Measurements from ENCODE around the gene PPT2. TPM values are rescaled to one million over a fixed set of nuclear protein-coding genes. Genes with fewer than 3 reads are reported as not detected.
"Not testable (repeated sequence)": the region's sequence is repeated elsewhere in the genome, so short reads cannot be mapped to it uniquely, and the experiment has no call there.

The PPT2 gene
- total and polyA plus RNA-seq, 9 donors: 33.5 to 63.9 (median 43.9) TPM

- WGBS, 3 donors: 78 to 90% (median 85%) methylated on average over 5 of the region's 5 CpGs
- Histone ChIP-seq H3K27me3 (no peaks in the 10 kb centered on the region), H3K4me1 (ENCODE audit: insufficient read depth) (no peaks in the 10 kb centered on the region), H3K4me3 (no peak overlapping the region), H3K27ac (no peak overlapping the region), H3K36me3 (no peaks in the 10 kb centered on the region), H3K9me3 (no peaks in the 10 kb centered on the region)
- TF ChIP-seq CTCF (IDR thresholded peaks at IDR 0.05): no peak
- TF ChIP-seq EP300 (IDR thresholded peaks at IDR 0.05): no peak
- no peak for TF ChIP-seq POLR2A (IDR thresholded peaks at IDR 0.05)
- intact Hi-C loops (cut with DNase I): no loop called here
- no peak for DNase-seq
These were observed 56.3 kb downstream of the PPT2 start for GRCh38 chr6:32210191-32210601.

DNA sequence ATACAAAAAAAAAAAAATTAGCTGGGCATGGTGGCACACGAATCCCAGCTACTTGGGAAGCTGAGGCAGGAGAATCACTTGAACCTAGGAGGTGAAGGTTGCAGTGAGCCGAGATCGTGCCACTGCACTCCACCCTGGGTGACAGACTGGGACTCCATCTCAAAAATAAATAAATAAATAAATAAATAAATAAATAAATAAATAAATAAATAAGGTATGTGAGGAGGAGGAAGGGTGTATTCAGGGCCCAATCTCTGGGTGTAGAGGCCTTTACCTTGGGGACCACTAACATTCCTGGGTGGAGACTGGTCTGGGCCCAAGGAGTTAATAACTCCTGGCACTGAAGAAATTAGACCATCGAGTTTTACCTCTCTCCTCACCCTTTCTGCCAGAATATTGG, 57.5 kb downstream of the PPT2 start:
- intact Hi-C loops (cut with DNase I); H3K9me3 ChIP-seq; H3K36me3 ChIP-seq; H3K27ac ChIP-seq; H3K27me3 ChIP-seq; H3K4me3 ChIP-seq; DNase-seq; H3K4me1 ChIP-seq (ENCODE audit: insufficient read depth): not testable (repeated sequence)
- 77 to 80% (median 77%) methylated on average over 4 of the region's 4 CpGs for WGBS, 3 donors

DNA sequence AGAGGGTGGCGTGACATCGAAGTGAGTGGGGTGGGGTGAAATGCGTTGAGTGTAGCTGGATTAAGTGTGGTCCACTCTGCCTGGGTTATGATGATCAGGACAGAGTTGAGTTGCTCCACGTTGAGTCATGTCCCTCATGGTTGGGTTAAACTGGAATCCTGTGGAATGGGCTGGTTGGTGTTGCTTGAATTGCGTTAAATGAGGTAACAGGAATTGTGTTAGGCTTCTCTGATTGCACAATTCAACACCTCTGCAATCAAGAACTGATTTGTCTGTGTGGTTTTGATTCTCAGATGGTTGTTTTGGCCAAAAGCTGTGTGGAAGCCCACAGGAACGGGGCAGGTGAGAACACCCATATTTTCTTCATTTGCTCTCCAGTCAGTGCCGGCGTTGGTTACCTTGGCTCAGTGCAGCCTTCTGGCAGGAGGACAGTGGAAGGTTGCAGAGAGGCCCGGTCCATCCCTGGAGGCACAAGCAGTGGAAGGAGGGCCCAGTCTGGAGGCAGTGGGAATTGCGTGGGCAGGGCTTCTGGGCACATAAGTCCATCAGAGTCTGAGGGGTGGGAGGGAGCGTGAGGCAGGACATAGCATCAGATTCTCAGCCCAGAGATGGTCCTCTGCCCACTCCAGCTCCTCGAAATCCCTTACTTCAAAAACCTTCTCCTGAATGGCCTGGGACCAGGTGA, 58.3 kb downstream of the PPT2 start:
- no peaks in the 10 kb centered on the region for H3K9me3 ChIP-seq
- no peaks in the 10 kb centered on the region for H3K4me1 ChIP-seq (ENCODE audit: insufficient read depth)
- 80 to 85% (median 81%) methylated on average over 12 of the region's 12 CpGs for WGBS, 3 donors
- intact Hi-C loops (cut with DNase I): no loop called here
- no peak for TF ChIP-seq EP300 (IDR thresholded peaks at IDR 0.05)
- TF ChIP-seq POLR2A (IDR thresholded peaks at IDR 0.05): no peak
- TF ChIP-seq CTCF (IDR thresholded peaks at IDR 0.05): no peak
- no peak overlapping the region for H3K27ac ChIP-seq
- no peaks in the 10 kb centered on the region for H3K27me3 ChIP-seq
- H3K36me3 ChIP-seq: no peaks in the 10 kb centered on the region
- DNase-seq: no peak
- H3K4me3 ChIP-seq: no peak overlapping the region

Small RNAs within 50 kb of the gene (microRNA-seq; reads per million reads assigned to microRNA genes)
- gene MIR6721: 0 to 0.18 (median 0) reads per million in 3 donors
- 0 to 0.32 (median 0) reads per million in 3 donors for gene MIR6833

Small RNAs within 50 kb of the gene (small RNA-seq; reads per million reads assigned to genes)
- gene AL662884.1 (not detected), gene MIR6833 (not detected)

Other genes with a start within 250 kb of the PPT2 start
- gene C2, start 226.4 kb upstream of the PPT2 start, total RNA-seq: 10 to 100 TPM in 4 of 7 donors, 1 to 10 TPM in 3; 1.4 to 23.0 (median 11.4) TPM
- 10 to 100 TPM in 1 of 2 donors, 1 to 10 TPM in 1; 8.6 to 32.6 TPM for gene C2, start 226.4 kb upstream of the PPT2 start, polyA plus RNA-seq
- gene CFB, start 208.0 kb upstream of the PPT2 start, total RNA-seq: 100 to 1,000 TPM in 1 of 7 donors, 10 to 100 TPM in 6; 11.3 to 231 (median 23.8) TPM
- 10 to 100 TPM; 19.1 to 20.4 TPM for gene CFB, start 208.0 kb upstream of the PPT2 start, polyA plus RNA-seq
- gene NELFE, start 195.2 kb upstream of the PPT2 start, total RNA-seq: 10 to 100 TPM; 59.2 to 75.0 (median 65.8) TPM
- 10 to 100 TPM; 54.8 to 84.5 TPM for gene NELFE, start 195.2 kb upstream of the PPT2 start, polyA plus RNA-seq
- 10 to 100 TPM; 37.2 to 59.4 (median 51.5) TPM for gene SKIC2, start 195.0 kb upstream of the PPT2 start, total RNA-seq
- 10 to 100 TPM; 24.6 to 36.3 TPM for gene SKIC2, start 195.0 kb upstream of the PPT2 start, polyA plus RNA-seq
- 10 to 100 TPM; 22.3 to 42.8 (median 26.7) TPM for gene DXO, start 182.0 kb upstream of the PPT2 start, total RNA-seq
- 10 to 100 TPM; 11.7 to 29.3 TPM for gene DXO, start 182.0 kb upstream of the PPT2 start, polyA plus RNA-seq
- gene C4A, start 172.1 kb upstream of the PPT2 start, total RNA-seq: 1,000 to 10,000 TPM in 1 of 7 donors, 100 to 1,000 TPM in 6; 147 to 1,617 (median 248) TPM
- 100 to 1,000 TPM; 114 to 324 TPM for gene C4A, start 172.1 kb upstream of the PPT2 start, polyA plus RNA-seq
- gene C4B, start 139.3 kb upstream of the PPT2 start, total RNA-seq: 1,000 to 10,000 TPM in 1 of 7 donors, 100 to 1,000 TPM in 6; 163 to 1,673 (median 271) TPM
- 100 to 1,000 TPM in 1 of 2 donors, 10 to 100 TPM in 1; 97.4 to 326 TPM for gene C4B, start 139.3 kb upstream of the PPT2 start, polyA plus RNA-seq
- gene CYP21A2, start 115.7 kb upstream of the PPT2 start, total RNA-seq: 10 to 100 TPM in 1 of 7 donors, 1 to 10 TPM in 6; 2.4 to 21.7 (median 8.8) TPM
- gene CYP21A2, start 115.7 kb upstream of the PPT2 start, polyA plus RNA-seq: 1 to 10 TPM; 1.9 to 4.8 TPM
- 100 to 1,000 TPM in 6 of 7 donors, 10 to 100 TPM in 1; 58.5 to 334 (median 205) TPM for gene TNXB, start 44.8 kb upstream of the PPT2 start, total RNA-seq
- 100 to 1,000 TPM in 1 of 2 donors, 10 to 100 TPM in 1; 13.3 to 114 TPM for gene TNXB, start 44.8 kb upstream of the PPT2 start, polyA plus RNA-seq
- 100 to 1,000 TPM in 1 of 7 donors, 10 to 100 TPM in 6; 27.8 to 100 (median 84.5) TPM for gene ATF6B, start 25.9 kb upstream of the PPT2 start, total RNA-seq
- gene ATF6B, start 25.9 kb upstream of the PPT2 start, polyA plus RNA-seq: 10 to 100 TPM; 37.9 to 70.3 TPM
- gene FKBPL, start 23.9 kb upstream of the PPT2 start, total RNA-seq: 1 to 10 TPM; 1.7 to 4.6 (median 4.1) TPM
- 1 to 10 TPM; 4.2 to 5.5 TPM for gene FKBPL, start 23.9 kb upstream of the PPT2 start, polyA plus RNA-seq
- gene PRRT1, start 2.2 kb upstream of the PPT2 start, total RNA-seq: 10 to 100 TPM in 5 of 7 donors, 1 to 10 TPM in 2; 2.4 to 44.1 (median 28.0) TPM
- 10 to 100 TPM; 16.3 to 27.7 TPM for gene PRRT1, start 2.2 kb upstream of the PPT2 start, polyA plus RNA-seq
- gene EGFL8, start 10.5 kb downstream of the PPT2 start, total RNA-seq: 10 to 100 TPM; 11.8 to 47.3 (median 36.8) TPM
- 10 to 100 TPM; 29.8 to 36.7 TPM for gene EGFL8, start 10.5 kb downstream of the PPT2 start, polyA plus RNA-seq
- 10 to 100 TPM; 29.6 to 82.4 (median 60.6) TPM for gene AGPAT1, start 21.9 kb downstream of the PPT2 start, total RNA-seq
- gene AGPAT1, start 21.9 kb downstream of the PPT2 start, polyA plus RNA-seq: 10 to 100 TPM; 53.5 to 75.7 TPM
- gene RNF5, start 24.3 kb downstream of the PPT2 start, total RNA-seq: 10 to 100 TPM; 49.2 to 81.6 (median 75.4) TPM
- 100 to 1,000 TPM in 1 of 2 donors, 10 to 100 TPM in 1; 88.6 to 103 TPM for gene RNF5, start 24.3 kb downstream of the PPT2 start, polyA plus RNA-seq
- gene AGER, start 30.1 kb downstream of the PPT2 start, total RNA-seq: 10 to 100 TPM in 1 of 7 donors, 1 to 10 TPM in 6; 3.4 to 12.8 (median 8.1) TPM
- gene AGER, start 30.1 kb downstream of the PPT2 start, polyA plus RNA-seq: 1 to 10 TPM; 5.1 to 5.9 TPM
- gene PBX2, start 36.1 kb downstream of the PPT2 start, total RNA-seq: 100 to 1,000 TPM in 4 of 7 donors, 10 to 100 TPM in 3; 39.3 to 110 (median 100) TPM
- 10 to 100 TPM; 74.0 to 75.5 TPM for gene PBX2, start 36.1 kb downstream of the PPT2 start, polyA plus RNA-seq
- gene GPSM3, start 38.5 kb downstream of the PPT2 start, total RNA-seq: 1 to 10 TPM; 3.1 to 8.4 (median 4.7) TPM
- 1 to 10 TPM; 5.4 to 8.7 TPM for gene GPSM3, start 38.5 kb downstream of the PPT2 start, polyA plus RNA-seq
- 10 to 100 TPM in 4 of 7 donors, 1 to 10 TPM in 3; 7.2 to 19.1 (median 10.7) TPM for gene NOTCH4, start 69.9 kb downstream of the PPT2 start, total RNA-seq
- gene NOTCH4, start 69.9 kb downstream of the PPT2 start, polyA plus RNA-seq: 10 to 100 TPM; 12.4 to 21.2 TPM
- not detected for gene TSBP1, start 217.8 kb downstream of the PPT2 start, total RNA-seq
- not detected for gene TSBP1, start 217.8 kb downstream of the PPT2 start, polyA plus RNA-seq